ENCODE measurements around the gene SKOR1.

SKOR1 gene

DNA sequence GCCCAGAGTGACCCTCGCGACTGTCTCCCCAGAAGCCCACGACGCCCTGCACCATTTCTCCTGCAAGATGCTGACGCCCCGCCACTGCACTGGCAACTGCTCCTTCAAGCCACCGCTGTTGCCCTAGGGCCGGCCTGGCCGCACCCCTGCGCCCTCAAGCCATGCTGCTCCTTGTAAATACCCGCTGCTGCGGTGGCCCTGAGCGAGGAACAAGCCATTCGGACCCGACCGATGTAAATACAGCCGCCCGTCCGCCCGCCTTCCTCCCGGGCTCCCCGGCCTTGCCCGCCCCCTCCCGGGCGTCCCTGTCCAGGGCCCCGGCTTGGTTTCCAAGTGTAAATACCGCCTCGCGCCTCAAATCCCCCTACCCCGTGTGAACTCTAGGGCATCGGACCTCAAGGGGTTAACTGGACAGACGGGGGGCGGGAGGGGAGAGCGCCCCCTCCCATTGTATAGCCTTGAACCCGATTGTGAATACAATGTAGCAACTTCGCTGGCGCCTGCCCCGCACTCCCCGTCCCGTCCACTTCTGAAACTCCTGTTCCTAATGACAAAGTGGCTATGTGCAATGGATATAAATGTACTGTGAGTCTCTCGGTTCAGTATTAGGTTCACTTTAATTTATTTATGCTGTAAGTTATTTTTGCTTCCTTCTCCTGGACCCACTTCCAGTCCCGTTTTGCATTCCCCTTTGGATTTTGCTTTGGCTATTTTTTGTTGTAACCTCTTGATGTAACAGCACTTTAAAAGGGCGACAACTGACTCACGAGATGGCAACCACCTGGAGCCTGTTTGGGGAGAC, 8.6 kb downstream of the SKOR1 start:
- DNase-seq, result no peak

- DNase-seq, result no peak
These were observed 9.4 kb downstream of the SKOR1 start for GRCh38 chr15:67834581-67835296.

- no peak for DNase-seq
These were observed 10.2 kb downstream of the SKOR1 start for GRCh38 chr15:67835297-67836133.

DNA sequence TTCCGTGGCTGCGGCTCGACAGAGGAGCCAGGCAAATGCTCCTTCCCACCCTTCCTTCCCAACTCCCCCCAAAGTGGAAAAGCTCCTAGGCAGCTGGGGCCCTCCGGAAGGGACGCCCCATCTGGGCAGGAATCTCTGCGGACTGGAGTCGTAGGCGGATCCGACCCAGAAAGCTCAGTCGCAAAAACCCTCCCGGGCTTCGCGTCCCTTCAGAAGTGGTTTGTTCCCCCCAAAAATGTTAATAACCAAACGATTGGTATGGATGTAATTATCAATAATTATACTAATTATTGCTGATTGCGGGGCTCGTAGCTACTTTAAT, 10.8 kb downstream of the SKOR1 start:
- no peak for DNase-seq

GRCh38 chr15:67836477-67836876, 11.2 kb downstream of the SKOR1 start:
- peak; percentile 55 for DNase-seq

- no peak for DNase-seq
These were observed 11.6 kb downstream of the SKOR1 start for GRCh38 chr15:67836955-67837354.

DNA sequence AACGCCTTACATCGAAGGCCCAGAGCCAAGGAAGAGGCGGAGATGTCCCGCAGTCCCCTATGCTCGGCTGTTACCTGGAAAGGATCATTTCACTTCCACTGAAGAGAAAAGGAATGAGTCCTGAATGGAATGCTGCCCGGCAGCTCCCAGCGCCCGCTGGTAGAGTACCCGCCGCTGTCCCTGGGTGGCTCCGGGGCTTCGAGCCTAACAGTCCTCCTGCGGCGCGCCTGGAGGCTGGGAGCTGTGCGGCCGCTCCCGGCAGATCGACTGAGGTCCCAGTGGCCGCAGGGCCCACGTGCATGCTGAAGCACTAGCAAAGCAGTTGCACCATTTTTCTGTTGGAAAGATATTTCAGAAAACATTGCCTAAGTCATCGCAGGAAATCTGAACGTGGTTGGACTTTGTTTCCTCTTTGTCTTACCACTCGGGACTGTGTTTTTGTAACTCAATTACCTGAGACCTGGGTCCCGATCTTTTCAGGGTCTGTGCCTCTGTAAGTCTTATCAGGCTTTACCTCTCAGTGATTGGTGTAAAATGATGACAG, 13.6 kb downstream of the SKOR1 start:
- DNase-seq, result no peak

- no peak for DNase-seq
These were observed 14.2 kb downstream of the SKOR1 start for GRCh38 chr15:67839499-67839928.

DNA sequence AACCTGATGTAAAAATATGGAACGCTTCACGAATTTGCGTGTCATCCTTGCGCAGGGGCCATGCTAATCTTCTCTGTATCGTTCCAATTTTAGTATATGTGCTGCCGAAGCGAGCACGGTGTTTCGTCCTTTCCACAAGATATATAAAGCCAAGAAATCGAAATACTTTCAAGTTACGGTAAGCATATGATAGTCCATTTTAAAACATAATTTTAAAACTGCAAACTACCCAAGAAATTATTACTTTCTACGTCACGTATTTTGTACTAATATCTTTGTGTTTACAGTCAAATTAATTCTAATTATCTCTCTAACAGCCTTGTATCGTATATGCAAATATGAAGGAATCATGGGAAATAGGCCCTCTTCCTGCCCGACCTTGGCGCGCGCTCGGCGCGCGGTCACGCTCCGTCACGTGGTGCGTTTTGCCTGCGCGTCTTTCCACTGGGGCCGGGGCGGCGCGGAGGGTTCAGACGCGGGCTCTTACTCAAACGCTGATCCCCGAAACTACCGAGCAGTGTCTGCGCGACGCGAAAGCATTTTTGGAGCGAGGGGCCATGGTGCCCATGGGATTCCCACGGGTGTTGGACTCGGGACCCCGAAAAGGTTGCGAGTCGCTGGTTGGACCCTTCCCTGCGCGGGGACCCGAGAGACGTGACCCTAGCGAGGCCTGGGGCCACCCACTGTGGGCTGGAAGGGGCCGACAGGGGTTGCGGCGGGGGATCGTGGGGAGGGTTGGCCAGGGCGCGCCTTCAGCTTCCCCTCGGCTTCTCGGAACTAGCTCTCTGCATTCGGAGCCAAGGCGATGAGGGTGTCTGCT, 14.8 kb downstream of the SKOR1 start, which contains the start of gene RNU6-1:
Gene RNU6-1, minus strand, starts transcription at position 117 of the 820 bp plus-strand sequence.
- peak; percentile 96 for DNase-seq

- no peak for DNase-seq
These were observed 15.6 kb downstream of the SKOR1 start for GRCh38 chr15:67840749-67841512.

- DNase-seq, result no peak
These were observed 16.1 kb downstream of the SKOR1 start for GRCh38 chr15:67841513-67841762.

DNA sequence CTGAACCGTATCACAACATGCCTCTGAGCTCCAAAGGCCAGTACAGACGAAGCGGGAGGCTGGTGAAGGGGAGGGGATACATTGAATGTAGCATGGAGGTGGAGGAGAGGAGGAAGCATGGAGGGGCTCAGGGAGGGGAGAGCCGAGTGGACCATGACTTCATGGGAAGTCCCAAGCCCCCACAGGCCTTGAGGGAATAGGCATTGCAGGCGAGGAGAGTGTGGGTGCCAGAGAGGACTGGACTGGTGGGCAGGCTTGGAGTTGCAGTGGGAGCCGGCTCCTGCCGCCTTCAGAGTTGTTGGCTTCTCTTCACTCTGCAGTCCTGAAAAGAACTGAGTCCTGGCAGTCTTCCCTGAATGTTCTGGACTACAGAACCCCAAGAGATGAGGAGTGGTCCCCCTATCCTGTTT, 17.8 kb downstream of the SKOR1 start:
- no peak for DNase-seq

DNA sequence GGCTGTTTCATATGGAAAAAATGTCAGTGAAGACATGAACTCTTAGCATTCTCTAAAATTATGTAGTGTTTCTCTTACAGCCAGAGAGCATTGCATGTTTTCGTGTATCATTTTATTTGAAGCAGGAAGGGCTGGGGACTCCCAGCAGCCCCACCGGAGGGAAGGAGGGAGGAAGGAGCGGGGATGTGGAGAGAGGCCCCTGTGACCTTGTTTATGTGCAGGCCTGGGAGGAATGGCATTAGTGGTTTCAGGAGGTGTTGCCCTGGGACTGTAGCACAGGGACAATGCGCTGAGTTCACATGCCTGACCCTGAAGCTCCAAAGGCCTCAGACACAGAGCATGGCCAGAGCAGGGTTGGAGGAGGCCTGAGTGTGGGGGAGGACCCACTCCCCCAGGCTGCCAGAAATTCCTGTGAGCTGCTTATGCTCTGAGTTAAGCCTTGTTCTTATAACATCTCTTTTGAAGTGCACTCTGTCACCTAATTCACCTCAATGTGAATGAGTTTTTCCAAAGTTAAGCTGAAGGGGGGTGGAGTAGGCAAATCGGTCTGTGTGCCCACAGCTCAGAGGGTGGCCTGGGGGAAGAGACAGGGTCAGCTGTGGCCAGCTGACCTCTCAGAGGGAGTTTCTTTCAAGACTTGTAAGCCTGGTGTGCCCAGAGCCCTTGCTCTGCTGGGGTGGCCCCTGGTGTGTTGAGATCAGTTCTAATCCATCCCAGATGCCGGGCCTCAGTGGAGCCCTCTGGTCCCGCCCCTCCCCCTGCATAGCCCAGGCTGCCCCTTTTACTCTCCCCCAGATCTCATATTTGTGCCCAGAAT, 18.5 kb downstream of the SKOR1 start:
- no peak for DNase-seq

GRCh38 chr15:67845974-67846373, 20.7 kb downstream of the SKOR1 start:
- DNase-seq, result no peak

GRCh38 chr15:67849538-67849937, 24.2 kb downstream of the SKOR1 start:
- DNase-seq, result no peak

DNA sequence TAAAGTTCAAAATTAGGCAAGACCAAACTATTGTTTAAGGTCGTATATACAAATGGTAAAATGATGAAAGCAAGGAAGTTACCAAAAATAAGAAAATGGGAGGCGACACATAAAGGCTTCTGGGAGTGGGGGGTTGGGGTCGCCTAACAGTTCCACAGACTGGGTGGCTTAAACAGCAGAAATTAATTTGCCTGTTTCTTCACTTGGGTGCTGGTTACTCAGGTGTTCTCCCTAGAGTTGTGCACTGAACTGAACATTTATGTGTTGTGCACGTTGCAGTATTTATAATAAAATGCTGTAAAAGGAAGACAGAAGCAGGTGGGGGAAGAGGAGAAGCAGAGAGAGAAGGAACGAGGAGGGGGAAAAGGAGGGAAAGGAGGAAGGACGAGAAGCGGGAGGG, 25.0 kb downstream of the SKOR1 start:
- DNase-seq, result no peak

DNA sequence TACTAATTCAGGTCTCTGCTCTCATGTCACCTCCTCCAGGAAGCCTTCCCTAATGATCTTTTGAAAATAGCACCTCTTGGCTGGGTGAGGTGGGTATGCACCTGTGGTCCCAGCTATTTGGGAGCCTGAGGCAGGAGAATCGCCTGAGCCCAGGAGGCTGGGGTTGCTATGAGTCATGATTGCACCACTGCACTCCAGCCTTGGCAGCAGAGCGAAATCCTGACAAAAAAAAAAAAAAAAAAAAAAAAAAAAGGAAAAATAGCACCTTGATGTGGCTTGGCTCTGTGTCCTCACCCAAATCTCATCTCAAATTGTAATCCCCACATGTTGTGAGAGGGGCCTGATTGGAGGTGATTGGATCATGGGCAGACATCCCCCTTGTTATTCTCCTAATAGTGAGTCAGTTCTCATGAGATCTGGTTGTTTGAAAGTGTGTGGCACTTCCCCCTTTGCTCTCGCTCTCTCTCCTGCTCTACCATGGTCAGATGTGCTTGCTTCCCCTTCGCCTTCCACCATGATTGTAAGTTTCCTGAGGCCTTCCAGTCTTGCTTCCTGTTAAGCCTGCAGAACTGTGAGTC, 25.8 kb downstream of the SKOR1 start:
- no peak for DNase-seq

- no peak for DNase-seq
These were observed 27.1 kb downstream of the SKOR1 start for GRCh38 chr15:67852418-67852817.

DNA sequence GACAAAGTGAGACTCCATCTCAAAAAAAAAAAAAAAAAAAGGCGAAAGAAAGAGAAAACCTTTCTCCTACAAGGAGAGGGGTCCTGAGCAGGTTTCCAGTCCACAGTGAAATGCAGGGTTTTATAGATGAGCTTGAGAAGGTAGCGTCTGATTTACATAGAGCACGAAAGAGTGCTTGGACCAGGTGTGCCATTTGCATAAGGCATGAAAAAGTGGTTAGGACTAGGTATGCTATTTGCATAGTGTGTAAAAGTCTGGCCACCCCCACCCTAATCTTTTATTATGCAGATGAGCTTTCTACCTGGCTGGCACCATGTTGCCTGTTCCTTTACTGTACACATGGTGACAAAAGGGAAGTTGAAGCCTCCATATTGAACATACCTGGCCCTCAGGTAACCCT, 28.1 kb downstream of the SKOR1 start:
- DNase-seq, result no peak

DNA sequence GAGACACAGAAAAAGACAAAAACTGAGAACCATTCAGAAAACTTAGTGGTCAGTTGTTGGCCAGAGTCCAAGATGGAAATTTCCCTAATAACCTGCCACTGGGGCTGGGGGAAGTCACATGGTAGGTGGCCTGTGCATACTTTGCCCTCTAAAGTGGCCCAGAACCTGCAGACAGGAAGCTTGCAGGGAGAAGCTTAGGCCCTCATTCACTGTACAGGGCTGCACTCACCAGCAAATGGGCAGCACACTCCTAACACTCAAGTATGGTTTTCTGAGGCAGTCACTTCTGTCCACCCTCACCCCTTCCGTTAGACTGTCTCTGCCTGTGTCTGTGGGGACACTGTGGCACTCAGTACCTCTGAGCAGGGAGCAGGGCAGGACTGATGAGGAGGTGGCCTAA, 29.0 kb downstream of the SKOR1 start:
- DNase-seq, result no peak

GRCh38 chr15:67855842-67856241, 30.5 kb downstream of the SKOR1 start:
- DNase-seq, result no peak
